ENCODE data around the gene PRKN.

DNA sequence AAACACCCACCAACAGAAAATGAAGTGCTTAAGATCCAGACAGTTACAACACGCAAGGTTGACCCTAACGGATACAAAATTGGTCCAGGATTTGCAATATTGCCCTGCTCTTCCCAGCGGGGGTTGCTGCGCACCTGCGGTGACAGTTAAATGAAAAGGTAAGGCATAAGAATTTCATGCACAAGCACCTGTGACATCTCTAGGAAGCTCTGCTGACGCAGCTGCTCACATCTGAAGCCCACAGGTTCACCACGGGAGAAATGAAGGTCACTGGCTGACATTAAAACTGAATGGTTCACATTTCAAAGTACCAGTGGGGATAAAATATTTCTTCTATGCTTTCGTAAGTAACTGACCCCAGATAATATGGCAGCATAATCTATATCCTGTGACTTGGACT, 764.4 kb downstream of the PRKN start:
- TF ChIP-seq ESRRG (CRISPR knock-in tag; IDR thresholded peaks at IDR 0.05) (no peak), OSR1 (CRISPR knock-in tag; IDR thresholded peaks at IDR 0.05) (no peak), ARNTL (CRISPR knock-in tag; IDR thresholded peaks at IDR 0.05; ENCODE audit: borderline replicate concordance, low read depth) (no peak), ZFP30 (CRISPR knock-in tag; IDR thresholded peaks at IDR 0.05) (no peak), ISL1 (CRISPR knock-in tag; IDR thresholded peaks at IDR 0.05) (no peak)
- TF ChIP-seq, protein P1, sequence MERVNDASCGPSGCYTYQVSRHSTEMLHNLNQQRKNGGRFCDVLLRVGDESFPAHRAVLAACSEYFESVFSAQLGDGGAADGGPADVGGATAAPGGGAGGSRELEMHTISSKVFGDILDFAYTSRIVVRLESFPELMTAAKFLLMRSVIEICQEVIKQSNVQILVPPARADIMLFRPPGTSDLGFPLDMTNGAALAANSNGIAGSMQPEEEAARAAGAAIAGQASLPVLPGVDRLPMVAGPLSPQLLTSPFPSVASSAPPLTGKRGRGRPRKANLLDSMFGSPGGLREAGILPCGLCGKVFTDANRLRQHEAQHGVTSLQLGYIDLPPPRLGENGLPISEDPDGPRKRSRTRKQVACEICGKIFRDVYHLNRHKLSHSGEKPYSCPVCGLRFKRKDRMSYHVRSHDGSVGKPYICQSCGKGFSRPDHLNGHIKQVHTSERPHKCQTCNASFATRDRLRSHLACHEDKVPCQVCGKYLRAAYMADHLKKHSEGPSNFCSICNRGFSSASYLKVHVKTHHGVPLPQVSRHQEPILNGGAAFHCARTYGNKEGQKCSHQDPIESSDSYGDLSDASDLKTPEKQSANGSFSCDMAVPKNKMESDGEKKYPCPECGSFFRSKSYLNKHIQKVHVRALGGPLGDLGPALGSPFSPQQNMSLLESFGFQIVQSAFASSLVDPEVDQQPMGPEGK (CRISPR knock-in tag; IDR thresholded peaks at IDR 0.05; ENCODE audit: borderline replicate concordance) = no peak
- TF ChIP-seq, protein P2, sequence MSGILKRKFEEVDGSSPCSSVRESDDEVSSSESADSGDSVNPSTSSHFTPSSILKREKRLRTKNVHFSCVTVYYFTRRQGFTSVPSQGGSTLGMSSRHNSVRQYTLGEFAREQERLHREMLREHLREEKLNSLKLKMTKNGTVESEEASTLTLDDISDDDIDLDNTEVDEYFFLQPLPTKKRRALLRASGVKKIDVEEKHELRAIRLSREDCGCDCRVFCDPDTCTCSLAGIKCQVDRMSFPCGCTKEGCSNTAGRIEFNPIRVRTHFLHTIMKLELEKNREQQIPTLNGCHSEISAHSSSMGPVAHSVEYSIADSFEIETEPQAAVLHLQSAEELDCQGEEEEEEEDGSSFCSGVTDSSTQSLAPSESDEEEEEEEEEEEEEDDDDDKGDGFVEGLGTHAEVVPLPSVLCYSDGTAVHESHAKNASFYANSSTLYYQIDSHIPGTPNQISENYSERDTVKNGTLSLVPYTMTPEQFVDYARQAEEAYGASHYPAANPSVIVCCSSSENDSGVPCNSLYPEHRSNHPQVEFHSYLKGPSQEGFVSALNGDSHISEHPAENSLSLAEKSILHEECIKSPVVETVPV (CRISPR knock-in tag; IDR thresholded peaks at IDR 0.05) = no peak

Measured in SK-N-SH treated with all-trans-retinoic acid at 6 μM for 48 hours (cell line).